Epidermal melanocyte (primary cell): ENCODE data around the gene OLFML2B.

Experiments
- DNase-seq: peaks from one replicate; pipeline ENCODE4 v3.0.0; 2011; ENCODE audit warnings: low spot score; ENCODE audit not compliant: insufficient read length

Gene OLFML2B

GRCh38 chr1:161946071-161946987 lies 77.3 kb downstream of the OLFML2B start:
- DNase-seq = no peak

- DNase-seq = no peak
Observed at GRCh38 chr1:161945306-161946060, 78.2 kb downstream of the OLFML2B start.

- DNase-seq = no peak
Observed at GRCh38 chr1:161944381-161944780, 79.3 kb downstream of the OLFML2B start.

GRCh38 chr1:161943737-161944136 lies 79.9 kb downstream of the OLFML2B start:
- no peak for DNase-seq

- DNase-seq = no peak
Observed at GRCh38 chr1:161941726-161942436, 81.8 kb downstream of the OLFML2B start.

- no peak for DNase-seq
Observed at GRCh38 chr1:161940866-161941591, 82.6 kb downstream of the OLFML2B start.

GRCh38 chr1:161936786-161937185 lies 86.9 kb downstream of the OLFML2B start:
- DNase-seq = no peak

- no peak for DNase-seq
Observed at GRCh38 chr1:161935264-161935663, 88.4 kb downstream of the OLFML2B start.

- no peak for DNase-seq
Observed at GRCh38 chr1:161933592-161934588, 89.8 kb downstream of the OLFML2B start.
